Cardiac muscle cell (in vitro differentiated cells and primary cell): ENCODE results near the gene ANKMY2. TPM values are rescaled to one million over a fixed set of nuclear protein-coding genes. Genes with fewer than 3 reads are reported as not detected.
"Not testable (repeated sequence)": the region's sequence is repeated elsewhere in the genome, so short reads cannot be mapped to it uniquely, and the experiment has no call there.

Experiments used
- DNase-seq, 2 donors: peaks; one replicate each; pipeline versions ENCODE4 v3.0.0 to v3.0.0-alpha.2; 2010 to 2017; ENCODE audit warnings: low read depth in 1 of 2, low spot score in 1 of 2
- H3K27ac ChIP-seq: fragments of 200-600 bp; sonication (generic); 2 replicates; pipeline ENCODE4 v1.5.1; 2016
- H3K27me3 ChIP-seq: fragments of 200-600 bp; sonication (generic); 2 replicates; pipeline ENCODE4 v1.6.0; 2016; ENCODE audit warnings: control low read depth
- H3K36me3 ChIP-seq: fragments of 200-600 bp; sonication (generic); 2 replicates; pipeline ENCODE4 v1.5.1; 2016; ENCODE audit warnings: control low read depth
- H3K4me1 ChIP-seq: fragments of 200-600 bp; sonication (generic); 2 replicates; pipeline ENCODE4 v1.8.1; 2017; ENCODE audit warnings: low read depth, mild to moderate bottlenecking, mixed run types
- H3K4me3 ChIP-seq: fragments of 200-600 bp; sonication (generic); 2 replicates; pipeline ENCODE4 v1.5.1; 2016; ENCODE audit warnings: mild to moderate bottlenecking
- H3K9me3 ChIP-seq: fragments of 200-600 bp; sonication (generic); 2 replicates; pipeline ENCODE4 v1.5.1; 2017; ENCODE audit warnings: low read depth, mild to moderate bottlenecking, control low read depth
- CTCF ChIP-seq: IDR thresholded peaks from 2 replicates; pipeline ENCODE4 v1.5.1; 2012; ENCODE audit warnings: low read depth, mild to moderate bottlenecking, low read length
- polyA plus RNA-seq: library from polyadenylated mRNA; unstranded; fragments of >200 nt; fragmentation: Nextera tagmentation; extraction: Ambion mirVana; gene quantifications from 2 replicates; pipeline ENCODE4 v1.2.1, GENCODE V29; 2016
- total RNA-seq: library from RNA; depleted of rRNA; stranded (reverse); fragments of >200 nt; gene quantifications from 2 replicates; pipeline ENCODE4 v1.2.3, GENCODE V29; 2016

ANKMY2 gene
- total and polyA plus RNA-seq, 2 experiments from 2014 or later: 44.6 to 54.1 TPM

GRCh38 chr7:16685535-16685934 is 40.0 kb upstream of the ANKMY2 start:
- Histone ChIP-seq H3K4me1 (no peaks in the 10 kb centered on the region), H3K9me3 (no peaks in the 10 kb centered on the region), H3K27me3 (no peaks in the 10 kb centered on the region), H3K4me3 (no peak overlapping the region), H3K27ac (no peak overlapping the region), H3K36me3 (peaks cover 66% of the 10 kb centered on the region)
- no peak for TF ChIP-seq CTCF
- no peak for DNase-seq

DNA sequence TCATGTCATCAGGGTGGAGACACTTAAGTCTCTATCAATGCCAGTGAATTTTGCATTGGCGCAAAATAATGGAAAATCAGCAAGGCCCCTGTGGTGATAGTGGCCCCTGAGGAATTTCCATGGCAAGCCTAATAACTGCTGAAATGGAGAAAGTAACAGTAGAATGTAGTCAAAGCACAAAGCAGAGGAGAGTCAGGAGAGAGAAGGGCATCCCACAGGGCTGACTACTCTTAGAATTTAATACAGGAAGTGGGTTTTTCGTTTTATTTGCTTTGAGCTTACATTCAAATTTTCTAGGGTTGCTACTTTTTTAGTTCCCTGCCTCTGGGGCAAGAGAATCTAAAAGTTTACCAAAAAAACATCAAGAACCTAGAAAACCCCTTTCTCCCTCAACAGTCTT is 39.4 kb upstream of the ANKMY2 start:
- no peak for TF ChIP-seq CTCF
- no peaks in the 10 kb centered on the region for H3K9me3 ChIP-seq
- H3K27ac ChIP-seq: no peak overlapping the region
- H3K36me3 ChIP-seq: peaks cover 66% of the 10 kb centered on the region
- H3K27me3 ChIP-seq: no peaks in the 10 kb centered on the region
- no peaks in the 10 kb centered on the region for H3K4me1 ChIP-seq
- no peak for DNase-seq
- H3K4me3 ChIP-seq: no peak overlapping the region

DNA sequence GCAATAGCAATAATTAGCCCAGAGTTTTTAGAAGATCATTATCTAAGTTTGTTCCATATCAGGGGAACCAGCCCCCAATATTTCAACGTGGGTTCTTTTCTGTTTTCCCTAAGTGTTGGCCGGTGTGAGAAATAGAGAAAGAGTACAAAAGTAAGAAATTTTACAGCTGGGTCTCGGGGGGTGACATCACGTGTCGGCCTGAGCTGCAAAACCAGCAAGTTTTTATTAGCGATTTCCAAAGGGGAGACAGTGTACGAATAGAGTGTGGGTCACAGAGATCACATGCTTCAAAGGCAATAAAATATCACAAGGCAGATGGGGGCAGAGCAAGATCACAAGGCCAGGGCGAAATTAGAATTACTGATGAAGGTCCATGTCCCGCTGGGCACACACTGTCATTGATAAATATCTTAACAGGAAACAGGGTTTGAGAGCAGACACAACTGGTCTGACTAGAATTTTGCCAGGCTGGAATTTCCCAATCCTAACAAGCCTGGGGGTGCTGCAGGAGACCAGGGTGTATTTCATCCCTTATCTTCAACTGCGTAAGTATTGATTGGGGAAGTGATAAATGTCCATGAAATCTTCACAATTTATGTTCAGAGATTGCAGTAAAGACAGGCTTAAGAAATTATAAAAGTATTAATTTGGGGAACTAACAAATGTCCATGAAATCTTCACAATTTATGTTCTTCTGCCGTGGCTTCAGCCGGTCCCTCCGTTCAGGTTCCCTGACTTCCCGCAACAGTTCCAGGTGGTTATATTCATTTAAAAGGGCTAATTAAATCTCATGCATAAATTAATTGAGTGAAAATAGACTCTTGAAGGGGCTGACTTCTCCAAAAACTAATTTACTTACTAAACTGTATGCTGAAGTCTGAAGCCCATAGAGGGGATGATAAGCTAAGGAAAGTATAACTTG is 33.4 kb upstream of the ANKMY2 start:
- Histone ChIP-seq H3K27ac (peak overlapping the region; percentile 11), H3K36me3 (peaks cover 75% of the 10 kb centered on the region)
- H3K9me3 ChIP-seq, H3K4me1 ChIP-seq, H3K27me3 ChIP-seq, DNase-seq, H3K4me3 ChIP-seq: not testable (repeated sequence)

DNA sequence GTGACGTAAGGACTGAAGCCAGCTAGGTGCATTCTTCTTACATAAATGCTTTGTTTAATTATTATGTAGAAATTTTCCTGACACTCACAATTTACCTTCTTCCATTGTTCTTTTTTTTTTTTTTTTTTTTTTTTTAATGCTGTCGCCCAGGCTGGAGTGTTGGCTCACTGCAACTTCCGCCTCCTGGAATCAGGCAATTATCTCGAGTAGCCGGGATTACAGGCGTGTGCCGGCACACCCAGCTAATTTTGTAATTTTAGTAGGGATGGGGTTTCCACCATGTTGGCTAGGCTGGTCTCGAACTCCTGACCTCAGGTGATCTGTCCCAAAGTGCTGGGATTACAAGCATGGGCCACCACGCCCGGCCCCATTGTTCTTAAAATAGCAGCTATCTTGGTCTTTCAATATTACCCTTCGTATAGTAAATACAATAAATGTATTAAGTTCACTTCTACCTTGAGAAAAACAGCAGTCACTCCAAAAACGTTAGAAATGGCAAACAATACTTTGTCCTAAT is 32.5 kb upstream of the ANKMY2 start:
- no peaks in the 10 kb centered on the region for H3K27me3 ChIP-seq
- no peaks in the 10 kb centered on the region for H3K4me1 ChIP-seq
- no peaks in the 10 kb centered on the region for H3K9me3 ChIP-seq
- TF ChIP-seq CTCF: no peak
- DNase-seq: no peak
- peaks cover 75% of the 10 kb centered on the region for H3K36me3 ChIP-seq
- H3K4me3 ChIP-seq: no peak overlapping the region
- no peak overlapping the region for H3K27ac ChIP-seq

DNA sequence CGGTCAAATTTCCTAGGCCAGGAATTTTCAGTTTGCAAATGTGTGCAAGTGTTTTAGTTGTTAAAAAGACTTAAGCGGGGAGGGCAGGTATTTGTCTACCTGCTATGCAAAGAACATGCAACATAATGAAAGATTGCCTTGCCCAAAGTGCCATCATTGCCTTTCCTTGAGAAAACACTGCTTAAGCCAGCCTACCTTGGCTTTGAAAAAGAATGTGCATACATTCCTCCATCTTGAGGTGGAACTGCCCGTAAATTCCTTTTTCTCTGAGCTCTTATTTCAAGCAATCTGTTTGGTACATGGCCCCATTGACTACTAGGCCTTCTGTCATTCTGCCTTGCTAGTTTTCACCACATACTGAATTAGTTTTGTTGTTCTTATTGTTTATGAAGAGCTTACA is 29.7 kb upstream of the ANKMY2 start:
- no peaks in the 10 kb centered on the region for H3K9me3 ChIP-seq
- no peak overlapping the region for H3K27ac ChIP-seq
- no peak for TF ChIP-seq CTCF
- peaks cover 49% of the 10 kb centered on the region for H3K36me3 ChIP-seq
- no peak overlapping the region for H3K4me3 ChIP-seq
- H3K27me3 ChIP-seq: no peaks in the 10 kb centered on the region
- no peak for DNase-seq
- H3K4me1 ChIP-seq: no peaks in the 10 kb centered on the region

DNA sequence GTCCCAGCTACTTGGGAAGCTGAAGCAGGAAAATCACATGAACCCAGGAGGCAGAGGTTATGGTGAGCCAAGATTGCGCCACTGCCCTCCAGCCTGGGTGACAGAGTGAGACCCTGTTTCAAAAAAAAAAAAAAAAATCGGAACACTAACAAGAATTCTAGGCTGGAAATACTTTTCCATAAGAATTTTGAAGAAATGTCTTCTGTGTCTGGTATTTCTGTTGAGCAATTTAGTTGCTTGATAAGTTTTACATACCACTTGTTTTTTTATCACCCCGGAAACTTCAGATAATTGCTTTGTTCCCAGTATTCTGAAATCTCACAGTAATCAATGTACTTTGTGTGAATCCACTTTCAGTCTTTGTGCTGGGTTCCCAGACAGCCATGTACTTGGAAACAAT is 26.3 kb upstream of the ANKMY2 start:
- peaks cover 38% of the 10 kb centered on the region for H3K36me3 ChIP-seq
- no peaks in the 10 kb centered on the region for H3K9me3 ChIP-seq
- peak in 1 of 2 donors; percentile 50 for DNase-seq
- no peak for TF ChIP-seq CTCF
- H3K4me3 ChIP-seq: no peak overlapping the region
- peaks cover 13% of the 10 kb centered on the region for H3K4me1 ChIP-seq
- H3K27ac ChIP-seq: no peak overlapping the region
- no peaks in the 10 kb centered on the region for H3K27me3 ChIP-seq
